8988T (cell line): ENCODE data around the gene RCAN2.
"Not testable (repeated sequence)": the region's sequence is repeated elsewhere in the genome, so short reads cannot be mapped to it uniquely, and the experiment has no call there.

Experiments used
- DNase-seq: peaks from one replicate; pipeline ENCODE4 v3.0.0; 2011

Gene RCAN2

GRCh38 chr6:46381057-46381456, 110.2 kb downstream of the RCAN2 start:
- no peak for DNase-seq

- no peak for DNase-seq
Measured at GRCh38 chr6:46380152-46380807, 111.0 kb downstream of the RCAN2 start.

- no peak for DNase-seq
Measured at GRCh38 chr6:46378882-46379416, 112.3 kb downstream of the RCAN2 start.

GRCh38 chr6:46378161-46378881, 112.9 kb downstream of the RCAN2 start:
- DNase-seq = no peak

GRCh38 chr6:46377209-46377608, 114.0 kb downstream of the RCAN2 start:
- DNase-seq = no peak

- DNase-seq = no peak
Measured at GRCh38 chr6:46376562-46377061, 114.6 kb downstream of the RCAN2 start.

GRCh38 chr6:46370622-46371021, 120.6 kb downstream of the RCAN2 start:
- DNase-seq = no peak

GRCh38 chr6:46368169-46368536, 123.1 kb downstream of the RCAN2 start:
- no peak for DNase-seq

- DNase-seq = no peak
Measured at GRCh38 chr6:46367354-46368168, 123.7 kb downstream of the RCAN2 start.

GRCh38 chr6:46366190-46366900, 124.9 kb downstream of the RCAN2 start:
- DNase-seq = no peak

GRCh38 chr6:46357591-46357990, 133.7 kb downstream of the RCAN2 start:
- DNase-seq = no peak

- DNase-seq = no peak
Measured at GRCh38 chr6:46356543-46356942, 134.7 kb downstream of the RCAN2 start.

GRCh38 chr6:46353528-46353927, 137.7 kb downstream of the RCAN2 start:
- no peak for DNase-seq

GRCh38 chr6:46352541-46353268, 138.5 kb downstream of the RCAN2 start:
- no peak for DNase-seq

GRCh38 chr6:46350714-46351113, 140.5 kb downstream of the RCAN2 start:
- no peak for DNase-seq

- DNase-seq = no peak
Measured at GRCh38 chr6:46347669-46348068, 143.6 kb downstream of the RCAN2 start.

GRCh38 chr6:46340246-46340645, 151.0 kb downstream of the RCAN2 start:
- no peak for DNase-seq

- no peak for DNase-seq
Measured at GRCh38 chr6:46338131-46338530, 153.1 kb downstream of the RCAN2 start.

- DNase-seq = no peak
Measured at GRCh38 chr6:46334442-46334841, 156.8 kb downstream of the RCAN2 start.

GRCh38 chr6:46333481-46333880, 157.8 kb downstream of the RCAN2 start:
- DNase-seq = no peak

GRCh38 chr6:46332448-46332847, 158.8 kb downstream of the RCAN2 start:
- not testable (repeated sequence) for DNase-seq

GRCh38 chr6:46331461-46331860, 159.8 kb downstream of the RCAN2 start:
- DNase-seq = no peak
